Hair follicle dermal papilla cell (primary cell): Measurements from ENCODE around the gene CHERP. TPM values are rescaled to one million over a fixed set of nuclear protein-coding genes. Genes with fewer than 3 reads are reported as not detected.

ENCODE experiments used
- small RNA-seq: library from RNA; depleted of rRNA; stranded (forward); fragments of <200 nt; gene quantifications from one replicate; pipeline ENCODE3, GENCODE V24; 2012
- total RNA-seq: library from RNA; depleted of rRNA; stranded (reverse); fragments of >200 nt; gene quantifications from 2 replicates; pipeline ENCODE4 v1.2.3, GENCODE V29; 2012

Gene CHERP
- 6.6 and 8.0 TPM in 2 replicates for total RNA-seq

GRCh38 chr19:16542045-16542909 is at the start of gene CHERP:
TSS of gene CHERP (minus strand) at chr19:16542437. CDS start at chr19:16542378, 59 bp downstream.

GRCh38 chr19:16572332-16573211 is 30.3 kb upstream of the CHERP start, which contains the start of gene SLC35E1:
TSS of gene SLC35E1 (minus strand) at chr19:16572415. CDS start at chr19:16572364, 51 bp downstream.

GRCh38 chr19:16495982-16496612 is 46.1 kb downstream of the CHERP start, which contains the start of the genes C19orf44 and CALR3:
TSS of gene C19orf44 (plus strand) at chr19:16496394. CDS start at chr19:16500793, 4,399 bp downstream.
TSS of gene CALR3 (minus strand) at chr19:16496167. CDS start at chr19:16496129, 38 bp downstream.

Small RNA genes within 50 kb of the gene (small RNA-seq; reads per million reads assigned to genes)
- gene RN7SL146P, result not detected

Other genes with a start within 250 kb of the CHERP start
- gene KLF2, start 217.6 kb downstream of the CHERP start, total RNA-seq, result 6.0 and 8.4 TPM in 2 replicates
- 11.4 and 13.4 TPM in 2 replicates for gene EPS15L1, start 70.5 kb downstream of the CHERP start, total RNA-seq
- not detected in 2 replicates for gene CALR3, start 46.3 kb downstream of the CHERP start, total RNA-seq
- gene C19orf44, start 46.0 kb downstream of the CHERP start, total RNA-seq, result 4.4 TPM in 2 replicates
- 34.7 and 45.4 TPM in 2 replicates for gene SLC35E1, start 30.0 kb upstream of the CHERP start, total RNA-seq
- gene MED26, start 85.8 kb upstream of the CHERP start, total RNA-seq, result 10.1 and 11.4 TPM in 2 replicates
- gene SMIM7, start 117.7 kb upstream of the CHERP start, total RNA-seq, result 51.4 and 64.1 TPM in 2 replicates
- gene TMEM38A, start 118.7 kb upstream of the CHERP start, total RNA-seq, result 0.97 and 1.3 TPM in 2 replicates
- not detected in 2 replicates for gene NWD1, start 177.4 kb upstream of the CHERP start, total RNA-seq